Colon (tissue), 2 donors: ENCODE results near the gene SMR3A.

Source experiments
- FAIRE-seq: peaks from 2 replicates; lab custom pipeline; 2012; peaks lifted over from hg19 to GRCh38; lab: Jason Lieb, UNC
- donor health status: control.
- donor health status: control.

SMR3A gene

GRCh38 chr4:70360460-70360859 is at the start of gene SMR3A:
Gene SMR3A, plus strand, starts transcription at chr4:70360760. Its CDS starts 1,356 bp downstream, at chr4:70362116.
- FAIRE-seq = no peak

- FAIRE-seq = no peak
Measured at GRCh38 chr4:70313736-70314135, 46.8 kb upstream of the SMR3A start.

- no peak for FAIRE-seq
Measured at GRCh38 chr4:70315928-70316327, 44.6 kb upstream of the SMR3A start.

- no peak for FAIRE-seq
Measured at GRCh38 chr4:70326052-70326451, 34.5 kb upstream of the SMR3A start.

GRCh38 chr4:70334681-70335080 is 25.9 kb upstream of the SMR3A start, which contains the start of gene CABS1:
Gene CABS1, plus strand, starts transcription at chr4:70334981. Its CDS starts 59 bp downstream, at chr4:70335040.
- no peak for FAIRE-seq

- FAIRE-seq = no peak
Measured at GRCh38 chr4:70336043-70336442, 24.5 kb upstream of the SMR3A start.

- no peak for FAIRE-seq
Measured at GRCh38 chr4:70337886-70338420, 22.6 kb upstream of the SMR3A start.

GRCh38 chr4:70356185-70356584 is 4.4 kb upstream of the SMR3A start:
- FAIRE-seq = no peak

GRCh38 chr4:70359115-70359661 is 1.4 kb upstream of the SMR3A start:
- no peak for FAIRE-seq

- no peak for FAIRE-seq
Measured at GRCh38 chr4:70364002-70364401, 3.4 kb downstream of the SMR3A start.

- no peak for FAIRE-seq
Measured at GRCh38 chr4:70365479-70365878, 4.9 kb downstream of the SMR3A start.

- no peak for FAIRE-seq
Measured at GRCh38 chr4:70367813-70368212, 7.3 kb downstream of the SMR3A start.

GRCh38 chr4:70371987-70372386 is 11.4 kb downstream of the SMR3A start:
- no peak for FAIRE-seq

- no peak for FAIRE-seq
Measured at GRCh38 chr4:70372760-70373159, 12.2 kb downstream of the SMR3A start.

GRCh38 chr4:70380578-70380977 is 20.0 kb downstream of the SMR3A start:
- no peak for FAIRE-seq

GRCh38 chr4:70382691-70383181 is 22.2 kb downstream of the SMR3A start, which contains the start of gene SMR3B:
Gene SMR3B, plus strand, starts transcription at chr4:70383131. Its CDS starts 1,380 bp downstream, at chr4:70384511.
- FAIRE-seq = no peak

GRCh38 chr4:70392057-70392776 is 31.7 kb downstream of the SMR3A start:
- no peak for FAIRE-seq

- no peak for FAIRE-seq
Measured at GRCh38 chr4:70397580-70397979, 37.0 kb downstream of the SMR3A start, which contains the start of gene OPRPN. Gene OPRPN, plus strand, starts transcription at chr4:70397940. Its CDS starts 1,346 bp downstream, at chr4:70399286.

GRCh38 chr4:70399319-70399718 is 38.8 kb downstream of the SMR3A start:
- no peak for FAIRE-seq

GRCh38 chr4:70402762-70403161 is 42.2 kb downstream of the SMR3A start:
- FAIRE-seq = no peak

GRCh38 chr4:70405765-70406164 is 45.2 kb downstream of the SMR3A start:
- FAIRE-seq = no peak
